GM12864 (cell line): ENCODE results near the gene ATXN7.

ENCODE experiments used
- DNase-seq: peaks from one replicate; pipeline ENCODE4 v3.0.0-alpha.2; 2011; ENCODE audit warnings: low read depth
- H3K4me3 ChIP-seq: 2 replicates; pipeline ENCODE4 v1.5.1; 2011; ENCODE audit warnings: mild to moderate bottlenecking, low read depth, low read length, control low read depth
- CTCF ChIP-seq: IDR thresholded peaks from 2 replicates; pipeline ENCODE4 v1.5.1; 2011; ENCODE audit warnings: low read depth, mild to moderate bottlenecking, moderate library complexity, low read length, control low read depth, inconsistent platforms; ENCODE audit errors: missing control alignments

The ATXN7 gene

GRCh38 chr3:63905731-63906620 is 42.3 kb downstream of the ATXN7 start:
- DNase-seq: no peak
- TF ChIP-seq CTCF: no peak
- no peak overlapping the region for H3K4me3 ChIP-seq

- no peak overlapping the region for H3K4me3 ChIP-seq
- no peak for DNase-seq
- no peak for TF ChIP-seq CTCF
These were observed 44.5 kb downstream of the ATXN7 start for GRCh38 chr3:63908081-63908736.

GRCh38 chr3:63908776-63909175 is 45.1 kb downstream of the ATXN7 start:
- no peak for DNase-seq
- TF ChIP-seq CTCF: no peak

GRCh38 chr3:63909431-63909830 is 45.8 kb downstream of the ATXN7 start:
- no peak for TF ChIP-seq CTCF
- H3K4me3 ChIP-seq: no peak overlapping the region
- DNase-seq: no peak

More at GRCh38 chr3:63908776-63909175, 45.1 kb downstream of the ATXN7 start:
- no peak overlapping the region for H3K4me3 ChIP-seq

- H3K4me3 ChIP-seq: no peak overlapping the region
- TF ChIP-seq CTCF: no peak
- DNase-seq: no peak
These were observed 46.3 kb downstream of the ATXN7 start for GRCh38 chr3:63910001-63910400.

- no peak for DNase-seq
- H3K4me3 ChIP-seq: peak overlapping the region; percentile 81; the same call in 1 of the 2 replicates
- TF ChIP-seq CTCF: no peak
These were observed 47.2 kb downstream of the ATXN7 start for GRCh38 chr3:63910891-63911290.

- H3K4me3 ChIP-seq: peak overlapping the region; percentile 81
- no peak for DNase-seq
- TF ChIP-seq CTCF: no peak
These were observed 47.8 kb downstream of the ATXN7 start for GRCh38 chr3:63911509-63911872.
